ENCODE results near the gene CECR2.

Gene CECR2

GRCh38 chr22:17578136-17578754 is 209.0 kb downstream of the CECR2 start:
- no peak for DNase-seq

- DNase-seq = no peak
Observed at GRCh38 chr22:17579535-17579981, 210.3 kb downstream of the CECR2 start.

- DNase-seq = no peak
Observed at GRCh38 chr22:17580441-17581031, 211.3 kb downstream of the CECR2 start.

GRCh38 chr22:17581056-17581455 is 211.8 kb downstream of the CECR2 start:
- no peak for DNase-seq

GRCh38 chr22:17581631-17582030 is 212.4 kb downstream of the CECR2 start:
- no peak for DNase-seq

GRCh38 chr22:17583151-17583550 is 213.9 kb downstream of the CECR2 start:
- no peak for DNase-seq

GRCh38 chr22:17586831-17587440 is 217.7 kb downstream of the CECR2 start:
- DNase-seq = no peak

- peak; percentile 44 for DNase-seq
Observed at GRCh38 chr22:17587629-17588028, 218.4 kb downstream of the CECR2 start.

- no peak for DNase-seq
Observed at GRCh38 chr22:17588606-17589005, 219.3 kb downstream of the CECR2 start.

- DNase-seq = no peak
Observed at GRCh38 chr22:17589810-17590375, 220.6 kb downstream of the CECR2 start.

- no peak for DNase-seq
Observed at GRCh38 chr22:17590586-17590985, 221.3 kb downstream of the CECR2 start.

- no peak for DNase-seq
Observed at GRCh38 chr22:17592201-17592600, 222.9 kb downstream of the CECR2 start.

GRCh38 chr22:17596226-17596625 is 227.0 kb downstream of the CECR2 start:
- no peak for DNase-seq

- DNase-seq = no peak
Observed at GRCh38 chr22:17597217-17597616, 228.0 kb downstream of the CECR2 start.

GRCh38 chr22:17598318-17598717 is 229.1 kb downstream of the CECR2 start:
- no peak for DNase-seq

- DNase-seq = no peak
Observed at GRCh38 chr22:17601031-17601430, 231.8 kb downstream of the CECR2 start.

GRCh38 chr22:17603668-17604067 is 234.4 kb downstream of the CECR2 start:
- no peak for DNase-seq

- no peak for DNase-seq
Observed at GRCh38 chr22:17606496-17606895, 237.2 kb downstream of the CECR2 start.

All from NCI-H510A treated with DMSO at 0.1 percent for 48 hours (cell line).